Measurements from ENCODE around the gene CCDC91.

Gene CCDC91

DNA sequence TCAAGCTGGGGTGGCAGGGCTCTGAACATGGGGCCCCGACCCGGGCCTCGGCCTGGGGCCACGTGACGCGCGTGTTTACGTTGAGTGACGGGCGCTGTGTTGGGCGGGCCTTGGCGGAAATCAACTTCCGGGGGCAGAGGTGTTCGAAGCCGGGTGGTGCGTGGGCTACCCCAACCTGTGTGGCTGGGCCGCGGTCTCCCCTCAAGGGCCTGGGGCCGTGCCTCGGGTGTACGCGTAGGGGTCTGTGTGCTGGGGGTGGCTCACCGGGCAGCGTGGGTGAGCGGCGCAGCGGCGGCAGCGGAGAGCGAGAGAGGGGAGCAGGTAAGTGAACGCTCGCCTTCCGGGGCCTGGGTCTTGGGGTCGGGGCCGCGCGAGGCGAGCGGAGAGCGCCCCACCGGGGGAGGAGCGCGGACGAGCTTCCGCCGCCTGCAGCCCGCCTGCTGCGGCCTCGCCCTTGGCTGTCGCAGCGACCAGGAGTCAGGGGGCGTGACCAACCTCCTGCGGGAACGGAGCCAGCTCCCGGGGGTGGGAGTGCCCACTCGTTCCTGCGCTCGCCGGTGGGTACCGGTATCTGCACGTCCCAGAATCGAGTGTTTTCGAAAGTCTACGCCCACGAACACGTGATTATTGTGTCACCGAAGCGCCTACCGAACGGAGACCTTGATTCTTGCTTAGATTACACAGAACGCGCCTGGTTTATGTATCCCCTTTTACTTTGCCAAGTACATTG, at the start of gene CCDC91 (continued):
- TF ChIP-seq, protein P1, sequence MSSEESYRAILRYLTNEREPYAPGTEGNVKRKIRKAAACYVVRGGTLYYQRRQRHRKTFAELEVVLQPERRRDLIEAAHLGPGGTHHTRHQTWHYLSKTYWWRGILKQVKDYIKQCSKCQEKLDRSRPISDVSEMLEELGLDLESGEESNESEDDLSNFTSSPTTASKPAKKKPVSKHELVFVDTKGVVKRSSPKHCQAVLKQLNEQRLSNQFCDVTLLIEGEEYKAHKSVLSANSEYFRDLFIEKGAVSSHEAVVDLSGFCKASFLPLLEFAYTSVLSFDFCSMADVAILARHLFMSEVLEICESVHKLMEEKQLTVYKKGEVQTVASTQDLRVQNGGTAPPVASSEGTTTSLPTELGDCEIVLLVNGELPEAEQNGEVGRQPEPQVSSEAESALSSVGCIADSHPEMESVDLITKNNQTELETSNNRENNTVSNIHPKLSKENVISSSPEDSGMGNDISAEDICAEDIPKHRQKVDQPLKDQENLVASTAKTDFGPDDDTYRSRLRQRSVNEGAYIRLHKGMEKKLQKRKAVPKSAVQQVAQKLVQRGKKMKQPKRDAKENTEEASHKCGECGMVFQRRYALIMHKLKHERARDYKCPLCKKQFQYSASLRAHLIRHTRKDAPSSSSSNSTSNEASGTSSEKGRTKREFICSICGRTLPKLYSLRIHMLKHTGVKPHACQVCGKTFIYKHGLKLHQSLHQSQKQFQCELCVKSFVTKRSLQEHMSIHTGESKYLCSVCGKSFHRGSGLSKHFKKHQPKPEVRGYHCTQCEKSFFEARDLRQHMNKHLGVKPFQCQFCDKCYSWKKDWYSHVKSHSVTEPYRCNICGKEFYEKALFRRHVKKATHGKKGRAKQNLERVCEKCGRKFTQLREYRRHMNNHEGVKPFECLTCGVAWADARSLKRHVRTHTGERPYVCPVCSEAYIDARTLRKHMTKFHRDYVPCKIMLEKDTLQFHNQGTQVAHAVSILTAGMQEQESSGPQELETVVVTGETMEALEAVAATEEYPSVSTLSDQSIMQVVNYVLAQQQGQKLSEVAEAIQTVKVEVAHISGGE (tag by site-specific recombination; conservative IDR thresholded peaks at IDR 0.05; ENCODE audit: low read depth): peak; percentile 88
- TF ChIP-seq ZNF211 (tag by site-specific recombination; IDR thresholded peaks at IDR 0.05; ENCODE audit: low read depth): no peak
- peak; percentile 80; the same call in 1 of the 2 replicates for TF ChIP-seq ZNF394 (tag by site-specific recombination; IDR thresholded peaks at IDR 0.05; ENCODE audit: borderline replicate concordance)
- TF ChIP-seq ZNF24 (tag by site-specific recombination; IDR thresholded peaks at IDR 0.05): peak; percentile 73
- peak; percentile 78; the same call in 1 of the 2 replicates for TF ChIP-seq ZSCAN30 (tag by site-specific recombination; IDR thresholded peaks at IDR 0.05)
- TF ChIP-seq ZNF2 (tag by site-specific recombination; IDR thresholded peaks at IDR 0.05): peak; percentile 81; the same call in 1 of the 2 replicates
- TF ChIP-seq, protein P2, sequence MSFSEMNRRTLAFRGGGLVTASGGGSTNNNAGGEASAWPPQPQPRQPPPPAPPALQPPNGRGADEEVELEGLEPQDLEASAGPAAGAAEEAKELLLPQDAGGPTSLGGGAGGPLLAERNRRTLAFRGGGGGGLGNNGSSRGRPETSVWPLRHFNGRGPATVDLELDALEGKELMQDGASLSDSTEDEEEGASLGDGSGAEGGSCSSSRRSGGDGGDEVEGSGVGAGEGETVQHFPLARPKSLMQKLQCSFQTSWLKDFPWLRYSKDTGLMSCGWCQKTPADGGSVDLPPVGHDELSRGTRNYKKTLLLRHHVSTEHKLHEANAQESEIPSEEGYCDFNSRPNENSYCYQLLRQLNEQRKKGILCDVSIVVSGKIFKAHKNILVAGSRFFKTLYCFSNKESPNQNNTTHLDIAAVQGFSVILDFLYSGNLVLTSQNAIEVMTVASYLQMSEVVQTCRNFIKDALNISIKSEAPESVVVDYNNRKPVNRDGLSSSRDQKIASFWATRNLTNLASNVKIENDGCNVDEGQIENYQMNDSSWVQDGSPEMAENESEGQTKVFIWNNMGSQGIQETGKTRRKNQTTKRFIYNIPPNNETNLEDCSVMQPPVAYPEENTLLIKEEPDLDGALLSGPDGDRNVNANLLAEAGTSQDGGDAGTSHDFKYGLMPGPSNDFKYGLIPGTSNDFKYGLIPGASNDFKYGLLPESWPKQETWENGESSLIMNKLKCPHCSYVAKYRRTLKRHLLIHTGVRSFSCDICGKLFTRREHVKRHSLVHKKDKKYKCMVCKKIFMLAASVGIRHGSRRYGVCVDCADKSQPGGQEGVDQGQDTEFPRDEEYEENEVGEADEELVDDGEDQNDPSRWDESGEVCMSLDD (tag by site-specific recombination; IDR thresholded peaks at IDR 0.05): peak; percentile 97
- TF ChIP-seq, protein P3, sequence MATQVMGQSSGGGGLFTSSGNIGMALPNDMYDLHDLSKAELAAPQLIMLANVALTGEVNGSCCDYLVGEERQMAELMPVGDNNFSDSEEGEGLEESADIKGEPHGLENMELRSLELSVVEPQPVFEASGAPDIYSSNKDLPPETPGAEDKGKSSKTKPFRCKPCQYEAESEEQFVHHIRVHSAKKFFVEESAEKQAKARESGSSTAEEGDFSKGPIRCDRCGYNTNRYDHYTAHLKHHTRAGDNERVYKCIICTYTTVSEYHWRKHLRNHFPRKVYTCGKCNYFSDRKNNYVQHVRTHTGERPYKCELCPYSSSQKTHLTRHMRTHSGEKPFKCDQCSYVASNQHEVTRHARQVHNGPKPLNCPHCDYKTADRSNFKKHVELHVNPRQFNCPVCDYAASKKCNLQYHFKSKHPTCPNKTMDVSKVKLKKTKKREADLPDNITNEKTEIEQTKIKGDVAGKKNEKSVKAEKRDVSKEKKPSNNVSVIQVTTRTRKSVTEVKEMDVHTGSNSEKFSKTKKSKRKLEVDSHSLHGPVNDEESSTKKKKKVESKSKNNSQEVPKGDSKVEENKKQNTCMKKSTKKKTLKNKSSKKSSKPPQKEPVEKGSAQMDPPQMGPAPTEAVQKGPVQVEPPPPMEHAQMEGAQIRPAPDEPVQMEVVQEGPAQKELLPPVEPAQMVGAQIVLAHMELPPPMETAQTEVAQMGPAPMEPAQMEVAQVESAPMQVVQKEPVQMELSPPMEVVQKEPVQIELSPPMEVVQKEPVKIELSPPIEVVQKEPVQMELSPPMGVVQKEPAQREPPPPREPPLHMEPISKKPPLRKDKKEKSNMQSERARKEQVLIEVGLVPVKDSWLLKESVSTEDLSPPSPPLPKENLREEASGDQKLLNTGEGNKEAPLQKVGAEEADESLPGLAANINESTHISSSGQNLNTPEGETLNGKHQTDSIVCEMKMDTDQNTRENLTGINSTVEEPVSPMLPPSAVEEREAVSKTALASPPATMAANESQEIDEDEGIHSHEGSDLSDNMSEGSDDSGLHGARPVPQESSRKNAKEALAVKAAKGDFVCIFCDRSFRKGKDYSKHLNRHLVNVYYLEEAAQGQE (tag by site-specific recombination; IDR thresholded peaks at IDR 0.05): peak; percentile 72
- peak; percentile 84 for TF ChIP-seq ZNF121 (tag by site-specific recombination; IDR thresholded peaks at IDR 0.05)
- peak; percentile 27; the same call in 1 of the 2 replicates for TF ChIP-seq ZNF623 (tag by site-specific recombination; IDR thresholded peaks at IDR 0.05)
- TF ChIP-seq, protein P4, sequence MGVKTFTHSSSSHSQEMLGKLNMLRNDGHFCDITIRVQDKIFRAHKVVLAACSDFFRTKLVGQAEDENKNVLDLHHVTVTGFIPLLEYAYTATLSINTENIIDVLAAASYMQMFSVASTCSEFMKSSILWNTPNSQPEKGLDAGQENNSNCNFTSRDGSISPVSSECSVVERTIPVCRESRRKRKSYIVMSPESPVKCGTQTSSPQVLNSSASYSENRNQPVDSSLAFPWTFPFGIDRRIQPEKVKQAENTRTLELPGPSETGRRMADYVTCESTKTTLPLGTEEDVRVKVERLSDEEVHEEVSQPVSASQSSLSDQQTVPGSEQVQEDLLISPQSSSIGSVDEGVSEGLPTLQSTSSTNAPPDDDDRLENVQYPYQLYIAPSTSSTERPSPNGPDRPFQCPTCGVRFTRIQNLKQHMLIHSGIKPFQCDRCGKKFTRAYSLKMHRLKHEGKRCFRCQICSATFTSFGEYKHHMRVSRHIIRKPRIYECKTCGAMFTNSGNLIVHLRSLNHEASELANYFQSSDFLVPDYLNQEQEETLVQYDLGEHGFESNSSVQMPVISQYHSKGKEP (tag by site-specific recombination; IDR thresholded peaks at IDR 0.05): no peak; the same call in 1 of the 2 replicates
- TF ChIP-seq ZNF266 (tag by site-specific recombination; IDR thresholded peaks at IDR 0.05; ENCODE audit: low read depth): no peak
- TF ChIP-seq ZNF140 (tag by site-specific recombination; IDR thresholded peaks at IDR 0.05): peak; percentile 29; the same call in 1 of the 2 replicates
- TF ChIP-seq ZXDB (tag by site-specific recombination; IDR thresholded peaks at IDR 0.05): peak; percentile 92
- peak; percentile 75 for TF ChIP-seq ZBTB48 (tag by site-specific recombination; IDR thresholded peaks at IDR 0.05)
- TF ChIP-seq, protein P5, sequence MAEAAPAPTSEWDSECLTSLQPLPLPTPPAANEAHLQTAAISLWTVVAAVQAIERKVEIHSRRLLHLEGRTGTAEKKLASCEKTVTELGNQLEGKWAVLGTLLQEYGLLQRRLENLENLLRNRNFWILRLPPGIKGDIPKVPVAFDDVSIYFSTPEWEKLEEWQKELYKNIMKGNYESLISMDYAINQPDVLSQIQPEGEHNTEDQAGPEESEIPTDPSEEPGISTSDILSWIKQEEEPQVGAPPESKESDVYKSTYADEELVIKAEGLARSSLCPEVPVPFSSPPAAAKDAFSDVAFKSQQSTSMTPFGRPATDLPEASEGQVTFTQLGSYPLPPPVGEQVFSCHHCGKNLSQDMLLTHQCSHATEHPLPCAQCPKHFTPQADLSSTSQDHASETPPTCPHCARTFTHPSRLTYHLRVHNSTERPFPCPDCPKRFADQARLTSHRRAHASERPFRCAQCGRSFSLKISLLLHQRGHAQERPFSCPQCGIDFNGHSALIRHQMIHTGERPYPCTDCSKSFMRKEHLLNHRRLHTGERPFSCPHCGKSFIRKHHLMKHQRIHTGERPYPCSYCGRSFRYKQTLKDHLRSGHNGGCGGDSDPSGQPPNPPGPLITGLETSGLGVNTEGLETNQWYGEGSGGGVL (tag by site-specific recombination; IDR thresholded peaks at IDR 0.05): peak; percentile 69
- 0 out of 2 replicates have a peak, but pooled peaks have one; percentile 39 for TF ChIP-seq IKZF3 (tag by site-specific recombination; IDR thresholded peaks at IDR 0.05)
- peak; percentile 97 for TF ChIP-seq ZBTB20 (tag by site-specific recombination; IDR thresholded peaks at IDR 0.05)
- TF ChIP-seq KLF10 (tag by site-specific recombination; IDR thresholded peaks at IDR 0.05): peak; percentile 56
- TF ChIP-seq, protein P6, sequence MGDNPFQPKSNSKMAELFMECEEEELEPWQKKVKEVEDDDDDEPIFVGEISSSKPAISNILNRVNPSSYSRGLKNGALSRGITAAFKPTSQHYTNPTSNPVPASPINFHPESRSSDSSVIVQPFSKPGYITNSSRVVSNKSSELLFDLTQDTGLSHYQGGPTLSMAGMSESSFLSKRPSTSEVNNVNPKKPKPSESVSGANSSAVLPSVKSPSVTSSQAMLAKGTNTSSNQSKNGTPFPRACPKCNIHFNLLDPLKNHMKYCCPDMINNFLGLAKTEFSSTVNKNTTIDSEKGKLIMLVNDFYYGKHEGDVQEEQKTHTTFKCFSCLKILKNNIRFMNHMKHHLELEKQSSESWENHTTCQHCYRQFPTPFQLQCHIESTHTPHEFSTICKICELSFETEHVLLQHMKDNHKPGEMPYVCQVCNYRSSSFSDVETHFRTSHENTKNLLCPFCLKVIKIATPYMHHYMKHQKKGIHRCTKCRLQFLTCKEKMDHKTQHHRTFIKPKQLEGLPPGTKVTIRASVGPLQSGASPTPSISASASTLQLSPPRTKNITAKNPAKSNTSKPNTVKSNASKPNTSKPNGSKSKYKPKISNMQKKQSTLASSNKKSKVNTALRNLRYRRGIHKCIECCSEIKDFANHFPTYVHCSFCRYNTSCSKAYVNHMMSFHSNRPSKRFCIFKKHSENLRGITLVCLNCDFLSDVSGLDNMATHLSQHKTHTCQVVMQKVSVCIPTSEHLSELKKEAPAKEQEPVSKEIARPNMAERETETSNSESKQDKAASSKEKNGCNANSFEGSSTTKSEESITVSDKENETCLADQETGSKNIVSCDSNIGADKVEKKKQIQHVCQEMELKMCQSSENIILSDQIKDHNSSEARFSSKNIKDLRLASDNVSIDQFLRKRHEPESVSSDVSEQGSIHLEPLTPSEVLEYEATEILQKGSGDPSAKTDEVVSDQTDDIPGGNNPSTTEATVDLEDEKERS (tag by site-specific recombination; IDR thresholded peaks at IDR 0.05): 0 out of 2 replicates have a peak, but pooled peaks have one; percentile 4
- peak; percentile 79 for TF ChIP-seq ZIC2 (tag by site-specific recombination; IDR thresholded peaks at IDR 0.05)
- TF ChIP-seq ZNF10 (tag by site-specific recombination; IDR thresholded peaks at IDR 0.05): 0 out of 2 replicates have a peak, but pooled peaks have one; percentile 19

Measured in HEK293 (cell line).